ENCODE data around the gene TPTE. TPM values are rescaled to one million over a fixed set of nuclear protein-coding genes. Genes with fewer than 3 reads are reported as not detected.
"Not testable (repeated sequence)": the region's sequence is repeated elsewhere in the genome, so short reads cannot be mapped to it uniquely, and the experiment has no call there.

The TPTE gene
- total and polyA plus RNA-seq, 2 donors (not counting 1 experiment from before 2014, with no cell fraction given), result not detected

- Histone ChIP-seq H3K9ac (ENCODE audit: low read length) (no peak overlapping the region), H4K20me1 (ENCODE audit: control insufficient read depth, insufficient read depth, low read length, poor library complexity, severe bottlenecking) (no peaks in the 10 kb centered on the region), H3K27me3 (replicated peaks in 1 of 4; ENCODE audit: control extremely low read depth in 1 of 4, control insufficient read depth in 3 of 4, insufficient read depth in 4 of 4, low read length in 3 of 4) (no peaks in the 10 kb centered on the region), H3K36me3 (replicated peaks in 1 of 2; ENCODE audit: control extremely low read depth in 1 of 2, control insufficient read depth in 1 of 2, extremely low read depth in 1 of 2, insufficient read depth in 2 of 2, low read length in 1 of 2) (no peaks in the 10 kb centered on the region), H3K27ac (ENCODE audit: low read length in 2 of 2) (no peak overlapping the region), H3K79me2 (ENCODE audit: control insufficient read depth, insufficient read depth, low read length) (no peaks in the 10 kb centered on the region), H3K4me1 (ENCODE audit: control insufficient read depth in 2 of 2, insufficient read depth in 2 of 2, low read length in 2 of 2) (no peaks in the 10 kb centered on the region), H3K4me2 (replicated peaks; ENCODE audit: low read depth, low read length, poor library complexity, severe bottlenecking) (no peak overlapping the region), H3K4me3 (ENCODE audit: control extremely low read depth in 1 of 5, extremely low read depth in 1 of 5, insufficient read depth in 1 of 5, low read depth in 2 of 5, low read length in 4 of 5) (no peak overlapping the region), H2AFZ (ENCODE audit: insufficient read depth, low read depth, low read length, poor library complexity, severe bottlenecking) (no peak overlapping the region), H3K9me3 (ENCODE audit: control extremely low read depth in 1 of 3, control insufficient read depth in 2 of 3, insufficient read depth in 1 of 3, low read length in 2 of 3) (peaks cover 0 to 32% (median 2%) of the 10 kb centered on the region in 3 donors)
- no peak for TF ChIP-seq EZH2 (IDR thresholded peaks at IDR 0.05; ENCODE audit: borderline replicate concordance, insufficient read depth, low read depth, low read length, poor library complexity, severe bottlenecking)
- TF ChIP-seq, protein P1, sequence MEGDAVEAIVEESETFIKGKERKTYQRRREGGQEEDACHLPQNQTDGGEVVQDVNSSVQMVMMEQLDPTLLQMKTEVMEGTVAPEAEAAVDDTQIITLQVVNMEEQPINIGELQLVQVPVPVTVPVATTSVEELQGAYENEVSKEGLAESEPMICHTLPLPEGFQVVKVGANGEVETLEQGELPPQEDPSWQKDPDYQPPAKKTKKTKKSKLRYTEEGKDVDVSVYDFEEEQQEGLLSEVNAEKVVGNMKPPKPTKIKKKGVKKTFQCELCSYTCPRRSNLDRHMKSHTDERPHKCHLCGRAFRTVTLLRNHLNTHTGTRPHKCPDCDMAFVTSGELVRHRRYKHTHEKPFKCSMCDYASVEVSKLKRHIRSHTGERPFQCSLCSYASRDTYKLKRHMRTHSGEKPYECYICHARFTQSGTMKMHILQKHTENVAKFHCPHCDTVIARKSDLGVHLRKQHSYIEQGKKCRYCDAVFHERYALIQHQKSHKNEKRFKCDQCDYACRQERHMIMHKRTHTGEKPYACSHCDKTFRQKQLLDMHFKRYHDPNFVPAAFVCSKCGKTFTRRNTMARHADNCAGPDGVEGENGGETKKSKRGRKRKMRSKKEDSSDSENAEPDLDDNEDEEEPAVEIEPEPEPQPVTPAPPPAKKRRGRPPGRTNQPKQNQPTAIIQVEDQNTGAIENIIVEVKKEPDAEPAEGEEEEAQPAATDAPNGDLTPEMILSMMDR (IDR thresholded peaks at IDR 0.05), result no peak
- Mint-ChIP-seq H3K4me1 (no peaks in the 10 kb centered on the region), H3K4me3 (no peak overlapping the region), H3K27ac (no peak overlapping the region), H3K9me3 (ENCODE audit: insufficient read depth) (no peaks in the 10 kb centered on the region), H3K27me3 (no peaks in the 10 kb centered on the region)
- no CpG with 5 or more reads among the region's 1 CpG for WGBS (ENCODE audit: insufficient coverage)
- intact Hi-C loops (cut with micrococcal nuclease), result no loop called here
- peak; percentile 10 for ATAC-seq (ENCODE audit: low read depth)
- no peak for DNase-seq
- ChIA-PET POLR2A (no interaction called here), CTCF (no interaction called here)
Observed at GRCh38 chr21:10641107-10641506, 119.7 kb downstream of the TPTE start.

GRCh38 chr21:10645667-10646066 lies 124.3 kb downstream of the TPTE start:
- H3K4me1 ChIP-seq (ENCODE audit: control insufficient read depth in 2 of 2, insufficient read depth in 2 of 2, low read length in 2 of 2); H3K79me2 ChIP-seq (ENCODE audit: control insufficient read depth, insufficient read depth, low read length); H3K4me1 Mint-ChIP-seq; H3K4me3 Mint-ChIP-seq; intact Hi-C loops (cut with micrococcal nuclease); DNase-seq; POLR2A ChIA-PET; H3K27ac Mint-ChIP-seq; H3K36me3 ChIP-seq (replicated peaks in 1 of 2; ENCODE audit: control extremely low read depth in 1 of 2, control insufficient read depth in 1 of 2, extremely low read depth in 1 of 2, insufficient read depth in 2 of 2, low read length in 1 of 2); H3K27me3 Mint-ChIP-seq; H3K4me3 ChIP-seq (ENCODE audit: control extremely low read depth in 1 of 5, extremely low read depth in 1 of 5, insufficient read depth in 1 of 5, low read depth in 2 of 5, low read length in 4 of 5); ATAC-seq (ENCODE audit: low read depth); H3K27me3 ChIP-seq (replicated peaks in 1 of 4; ENCODE audit: control extremely low read depth in 1 of 4, control insufficient read depth in 3 of 4, insufficient read depth in 4 of 4, low read length in 3 of 4); H2AFZ ChIP-seq (ENCODE audit: insufficient read depth, low read depth, low read length, poor library complexity, severe bottlenecking); H4K20me1 ChIP-seq (ENCODE audit: control insufficient read depth, insufficient read depth, low read length, poor library complexity, severe bottlenecking); H3K27ac ChIP-seq (ENCODE audit: low read length in 2 of 2); H3K4me2 ChIP-seq (replicated peaks; ENCODE audit: low read depth, low read length, poor library complexity, severe bottlenecking); H3K9ac ChIP-seq (ENCODE audit: low read length); H3K9me3 Mint-ChIP-seq (ENCODE audit: insufficient read depth); CTCF ChIA-PET: not testable (repeated sequence)
- H3K9me3 ChIP-seq (ENCODE audit: control extremely low read depth in 1 of 3, control insufficient read depth in 2 of 3, insufficient read depth in 1 of 3, low read length in 2 of 3), result peaks cover 0 to 20% (median 0%) of the 10 kb centered on the region in 3 donors
- 52% methylated on average over 2 of the region's 5 CpGs for WGBS (ENCODE audit: insufficient coverage)

DNA sequence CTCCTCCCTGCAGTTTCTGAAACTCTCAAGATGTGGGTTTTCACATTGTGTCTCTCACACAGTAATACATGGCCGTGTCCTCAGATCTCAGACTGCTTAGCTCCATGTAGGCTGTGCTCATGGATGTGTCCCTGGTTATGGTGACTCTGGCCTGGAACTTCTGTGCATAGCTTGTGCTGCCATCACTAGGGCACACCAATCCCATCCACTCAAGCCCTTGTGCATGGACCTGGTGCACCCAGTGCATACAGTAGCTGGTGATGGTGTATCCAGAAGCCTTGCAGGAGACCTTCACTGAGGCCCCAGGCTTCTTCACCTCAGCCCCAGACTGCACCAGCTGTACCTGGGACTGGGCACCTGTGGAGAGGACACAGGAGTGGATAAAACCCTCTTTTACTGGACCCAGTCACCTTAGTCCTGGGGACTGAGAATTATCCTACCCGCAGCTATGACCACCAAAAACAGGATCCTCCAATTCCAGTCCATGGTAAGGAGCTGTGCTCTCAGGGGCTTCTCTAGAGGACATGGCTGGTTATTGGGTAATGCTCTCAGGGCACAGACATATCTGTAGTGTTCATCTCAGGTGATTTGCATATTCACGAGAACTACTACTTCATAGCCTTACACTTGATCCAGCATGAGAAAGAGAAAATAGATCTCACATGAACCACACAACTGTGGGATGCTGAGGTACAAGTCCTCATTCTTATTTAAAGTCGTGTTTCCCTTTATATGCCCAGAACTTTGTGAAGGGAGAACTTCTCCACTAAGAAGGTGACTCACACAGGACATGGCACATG lies 128.2 kb downstream of the TPTE start:
- H3K27me3 ChIP-seq (replicated peaks in 1 of 4; ENCODE audit: control extremely low read depth in 1 of 4, control insufficient read depth in 3 of 4, insufficient read depth in 4 of 4, low read length in 3 of 4); DNase-seq; H3K4me3 ChIP-seq (ENCODE audit: control extremely low read depth in 1 of 5, extremely low read depth in 1 of 5, insufficient read depth in 1 of 5, low read depth in 2 of 5, low read length in 4 of 5); H3K9me3 Mint-ChIP-seq (ENCODE audit: insufficient read depth); intact Hi-C loops (cut with micrococcal nuclease); H3K27ac ChIP-seq (ENCODE audit: low read length in 2 of 2); H3K27me3 Mint-ChIP-seq; H3K79me2 ChIP-seq (ENCODE audit: control insufficient read depth, insufficient read depth, low read length); H4K20me1 ChIP-seq (ENCODE audit: control insufficient read depth, insufficient read depth, low read length, poor library complexity, severe bottlenecking); H3K27ac Mint-ChIP-seq; H2AFZ ChIP-seq (ENCODE audit: insufficient read depth, low read depth, low read length, poor library complexity, severe bottlenecking); ATAC-seq (ENCODE audit: low read depth); POLR2A ChIA-PET; H3K4me3 Mint-ChIP-seq; H3K9me3 ChIP-seq (ENCODE audit: control extremely low read depth in 1 of 3, control insufficient read depth in 2 of 3, insufficient read depth in 1 of 3, low read length in 2 of 3); H3K9ac ChIP-seq (ENCODE audit: low read length); H3K4me1 ChIP-seq (ENCODE audit: control insufficient read depth in 2 of 2, insufficient read depth in 2 of 2, low read length in 2 of 2); H3K4me2 ChIP-seq (replicated peaks; ENCODE audit: low read depth, low read length, poor library complexity, severe bottlenecking); CTCF ChIA-PET; H3K4me1 Mint-ChIP-seq; H3K36me3 ChIP-seq (replicated peaks in 1 of 2; ENCODE audit: control extremely low read depth in 1 of 2, control insufficient read depth in 1 of 2, extremely low read depth in 1 of 2, insufficient read depth in 2 of 2, low read length in 1 of 2): not testable (repeated sequence)
- WGBS (ENCODE audit: insufficient coverage), result 45% methylated on average over 2 of the region's 4 CpGs
